Calu3 (cell line): Measurements from ENCODE around the gene TMEM186. TPM values are rescaled to one million over a fixed set of nuclear protein-coding genes. Genes with fewer than 3 reads are reported as not detected.
"Not testable (repeated sequence)": the region's sequence is repeated elsewhere in the genome, so short reads cannot be mapped to it uniquely, and the experiment has no call there.

ENCODE experiments used
- BruUV-seq: library from RNA; stranded (reverse); fragments of 400-500 nt; replicated peaks from 2 replicates; lab custom pipeline; 2021; lab: Mats Ljungman, UMichigan
- CTCF ChIA-PET: fragments of 300-600 bp; sonication (Branson Sonifier 250); formaldehyde crosslinking; loops from one replicate; lab custom pipeline; 2022; ENCODE audit warnings: antibody characterized with exemption; lab: Charles Lee
- DNase-seq: peaks from one replicate; pipeline ENCODE4 v3.0.0; 2022
- H3K27ac Mint-ChIP-seq: one replicate; pipeline ENCODE4 v1.8.0; 2022; ENCODE audit warnings: mixed read lengths; ENCODE audit not compliant: unreplicated experiment
- H3K27me3 Mint-ChIP-seq: one replicate; pipeline ENCODE4 v1.8.0; 2022; ENCODE audit warnings: mixed read lengths; ENCODE audit not compliant: unreplicated experiment
- H3K36me3 Mint-ChIP-seq: one replicate; pipeline ENCODE4 v1.8.0; 2022; ENCODE audit warnings: mild to moderate bottlenecking, moderate library complexity, mixed read lengths; ENCODE audit not compliant: insufficient read depth, unreplicated experiment
- H3K4me1 Mint-ChIP-seq: one replicate; pipeline ENCODE4 v1.8.0; 2022; ENCODE audit warnings: mild to moderate bottlenecking, low read depth, mixed read lengths; ENCODE audit not compliant: unreplicated experiment
- H3K4me3 Mint-ChIP-seq: one replicate; pipeline ENCODE4 v1.8.0; 2022; ENCODE audit warnings: mild to moderate bottlenecking, low read depth, moderate library complexity, mixed read lengths; ENCODE audit not compliant: unreplicated experiment
- H3K9me3 Mint-ChIP-seq: one replicate; pipeline ENCODE4 v1.8.0; 2022; ENCODE audit warnings: low read depth, mixed read lengths; ENCODE audit not compliant: unreplicated experiment
- CTCF ChIP-seq: fragments of 200-600 bp; IDR thresholded peaks from one replicate; pipeline ENCODE4 v1.8.0; 2022; ENCODE audit warnings: antibody characterized with exemption; ENCODE audit not compliant: unreplicated experiment
- intact Hi-C: fragments of 100-400 bp; cut with micrococcal nuclease; formaldehyde crosslinking; loops from one replicate; pipeline ENCODE4 v1.10.0; 2022; ENCODE audit not compliant: unreplicated experiment
- total RNA-seq: library from RNA; stranded (reverse); gene quantifications from 2 replicates; pipeline ENCODE4 v1.2.3, GENCODE V29; 2022

The TMEM186 gene
- total RNA-seq, 1 experiment from 2014 or later: 20.9 TPM

- no peak overlapping the region for H3K27ac Mint-ChIP-seq
- no peak for TF ChIP-seq CTCF
- no peaks in the 10 kb centered on the region for H3K27me3 Mint-ChIP-seq
- H3K4me1 Mint-ChIP-seq: peaks cover 13% of the 10 kb centered on the region
- H3K36me3 Mint-ChIP-seq: peaks cover 87% of the 10 kb centered on the region
- intact Hi-C loops: no loop called here
- no TSS peak for BruUV-seq
- no peaks in the 10 kb centered on the region for H3K9me3 Mint-ChIP-seq
- CTCF ChIA-PET: no interaction called here
- DNase-seq: no peak
- no peak overlapping the region for H3K4me3 Mint-ChIP-seq
These were observed 6.9 kb upstream of the TMEM186 start for GRCh38 chr16:8804313-8804712.

- H3K9me3 Mint-ChIP-seq, BruUV-seq, CTCF ChIA-PET, H3K27ac Mint-ChIP-seq, H3K27me3 Mint-ChIP-seq, DNase-seq, intact Hi-C loops, H3K4me3 Mint-ChIP-seq: not testable (repeated sequence)
- peaks cover 18% of the 10 kb centered on the region for H3K4me1 Mint-ChIP-seq
- peaks cover 85% of the 10 kb centered on the region for H3K36me3 Mint-ChIP-seq
These were observed 6.3 kb upstream of the TMEM186 start for GRCh38 chr16:8803733-8804132.

GRCh38 chr16:8801701-8802100 is 4.3 kb upstream of the TMEM186 start:
- BruUV-seq: no TSS peak
- Mint-ChIP-seq H3K4me1 (peaks cover 24% of the 10 kb centered on the region), H3K36me3 (peaks cover 85% of the 10 kb centered on the region), H3K27ac (no peak overlapping the region), H3K4me3 (no peak overlapping the region), H3K27me3 (no peaks in the 10 kb centered on the region), H3K9me3 (no peaks in the 10 kb centered on the region)
- intact Hi-C loops: no loop called here
- TF ChIP-seq CTCF: no peak
- CTCF ChIA-PET: no interaction called here
- no peak for DNase-seq

GRCh38 chr16:8798535-8799157 is 1.2 kb upstream of the TMEM186 start:
- H3K36me3 Mint-ChIP-seq: peaks cover 71% of the 10 kb centered on the region
- BruUV-seq: no TSS peak
- H3K27ac Mint-ChIP-seq: peak overlapping the region; percentile 44
- CTCF ChIA-PET: interaction anchor here (0.6 kb wide), 2 partner anchors 69 to 138 kb away, joined by 3 to 4 read pairs; no protein-coding TSS in a partner anchor
- no peaks in the 10 kb centered on the region for H3K9me3 Mint-ChIP-seq
- no peak for TF ChIP-seq CTCF
- H3K4me1 Mint-ChIP-seq: peaks cover 41% of the 10 kb centered on the region
- DNase-seq: no peak
- intact Hi-C loops: loop anchor here (5.0 kb wide), 2 partner anchors 84 to 121 kb away; partner anchors contain the start of gene LITAFD
- H3K27me3 Mint-ChIP-seq: no peaks in the 10 kb centered on the region
- H3K4me3 Mint-ChIP-seq: peak overlapping the region; percentile 99

- Mint-ChIP-seq H3K36me3 (peaks cover 66% of the 10 kb centered on the region), H3K4me3 (peak overlapping the region; percentile 99), H3K4me1 (peaks cover 41% of the 10 kb centered on the region), H3K27me3 (no peaks in the 10 kb centered on the region), H3K9me3 (no peaks in the 10 kb centered on the region), H3K27ac (peak overlapping the region; percentile 44)
- intact Hi-C loops: loop anchor here (5.0 kb wide), 2 partner anchors 84 to 121 kb away; partner anchors contain the start of gene LITAFD
- TF ChIP-seq CTCF: no peak
- no peak for DNase-seq
- BruUV-seq: TSS peak; percentile 46
- CTCF ChIA-PET: interaction anchor here (1.6 kb wide), 1 partner anchor 119 kb away, joined by 3 read pairs; no protein-coding TSS in a partner anchor
These were observed 712 bp upstream of the TMEM186 start for GRCh38 chr16:8798174-8798527.
